Esophagus (tissue), 2 donors: ENCODE results near the gene OR6C3. TPM values are rescaled to one million over a fixed set of nuclear protein-coding genes. Genes with fewer than 3 reads are reported as not detected.

ENCODE experiments used
- H3K27ac ChIP-seq, 2 donors: one replicate each; pipeline ENCODE4 v1.5.1; 2013; ENCODE audit warnings: low read depth in 2 of 2, mild to moderate bottlenecking in 2 of 2, inconsistent platforms in 1 of 2, low read length in 1 of 2, moderate library complexity in 1 of 2
- H3K27me3 ChIP-seq, 2 donors: one replicate each; pipeline ENCODE4 v1.6.1; 2013; ENCODE audit warnings: low read length in 2 of 2, control low read depth in 1 of 2, mild to moderate bottlenecking in 1 of 2; ENCODE audit not compliant: insufficient read depth in 2 of 2, control insufficient read depth in 1 of 2
- H3K36me3 ChIP-seq, 2 donors: one replicate each; pipeline ENCODE4 v1.6.1; 2013; ENCODE audit warnings: low read length in 1 of 2; ENCODE audit not compliant: control insufficient read depth in 2 of 2, insufficient read depth in 2 of 2
- H3K4me1 ChIP-seq, 2 donors: one replicate each; pipeline ENCODE4 v1.6.1; 2013; ENCODE audit warnings: low read length in 1 of 2; ENCODE audit not compliant: control insufficient read depth in 2 of 2, insufficient read depth in 2 of 2
- H3K4me3 ChIP-seq, 2 donors: one replicate each; pipeline ENCODE4 v1.5.1; 2013; ENCODE audit warnings: low read length in 2 of 2, mild to moderate bottlenecking in 2 of 2, low read depth in 1 of 2, moderate library complexity in 1 of 2
- H3K9me3 ChIP-seq, 2 donors: one replicate each; pipeline ENCODE4 v1.6.1; 2013; ENCODE audit warnings: mild to moderate bottlenecking in 2 of 2, low read depth in 1 of 2, low read length in 1 of 2, moderate library complexity in 1 of 2; ENCODE audit not compliant: control insufficient read depth in 2 of 2, insufficient read depth in 1 of 2
- WGBS, 2 donors: extraction: QIAGEN DNeasy Blood & Tissue Kit; methylation state at CpG; one replicate each; pipeline ENCODE4 v1.1.7; 2013; 5-methylcytosine and 5-hydroxymethylcytosine counted together
- polyA plus RNA-seq, 2 donors: library from polyadenylated mRNA; stranded (reverse); fragments of 200-250 nt; gene quantifications; one replicate each; pipeline ENCODE4 v1.2.3, GENCODE V29; 2013
- donor health status: healthy with polysubstance abuse.
- donor health status: Bipolar disorder and iron deficiency.

Gene OR6C3
- polyA plus RNA-seq, 2 donors: not detected

GRCh38 chr12:55365086-55365485 is 34.5 kb downstream of the OR6C3 start:
- Histone ChIP-seq H3K4me1 (no peaks in the 10 kb centered on the region), H3K9me3 (no peaks in the 10 kb centered on the region), H3K36me3 (no peaks in the 10 kb centered on the region), H3K27me3 (no peaks in the 10 kb centered on the region), H3K27ac (no peak overlapping the region), H3K4me3 (no peak overlapping the region)
- WGBS, 2 donors: 72 to 76% methylated on average over 3 of the region's 3 CpGs

DNA sequence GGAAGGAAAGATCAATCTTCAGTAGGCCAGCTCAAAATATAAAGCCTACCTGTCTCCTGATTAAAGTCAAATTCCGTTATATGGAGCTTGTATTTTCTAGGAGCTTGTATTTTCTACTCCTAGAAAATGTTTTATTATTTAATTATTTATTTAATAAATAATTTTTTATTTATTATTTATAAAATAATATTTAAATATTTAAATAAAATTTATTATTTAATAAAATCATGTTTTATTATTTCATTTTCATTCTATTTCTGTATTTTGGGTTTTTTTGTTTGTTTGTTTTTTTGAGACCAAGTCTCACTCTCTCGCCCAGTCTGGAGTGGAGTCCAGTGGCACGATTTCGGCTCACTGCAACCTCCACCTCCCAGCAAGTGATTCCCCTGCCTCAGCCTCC is 42.0 kb downstream of the OR6C3 start:
- no peaks in the 10 kb centered on the region for H3K4me1 ChIP-seq
- no peak overlapping the region for H3K4me3 ChIP-seq
- 72 to 76% methylated on average over 4 of the region's 4 CpGs for WGBS, 2 donors
- no peaks in the 10 kb centered on the region for H3K9me3 ChIP-seq
- H3K36me3 ChIP-seq: no peaks in the 10 kb centered on the region
- no peaks in the 10 kb centered on the region for H3K27me3 ChIP-seq
- no peak overlapping the region for H3K27ac ChIP-seq

Other genes with a start within 250 kb of the OR6C3 start
- not detected for gene OR9K2, start 204.3 kb upstream of the OR6C3 start, polyA plus RNA-seq
- gene OR10A7, start 109.7 kb upstream of the OR6C3 start, polyA plus RNA-seq: not detected
- not detected for gene OR6C74, start 86.1 kb upstream of the OR6C3 start, polyA plus RNA-seq
- not detected for gene OR6C6, start 34.2 kb upstream of the OR6C3 start, polyA plus RNA-seq
- gene OR6C1, start 16.4 kb upstream of the OR6C3 start, polyA plus RNA-seq: not detected
- not detected for gene OR6C75, start 32.2 kb downstream of the OR6C3 start, polyA plus RNA-seq
- gene OR6C65, start 69.8 kb downstream of the OR6C3 start, polyA plus RNA-seq: not detected
- gene OR6C76, start 95.5 kb downstream of the OR6C3 start, polyA plus RNA-seq: not detected
- under 1 TPM in 1 of 2 donors, not detected in 1; 0.02 TPM for gene OR6C2, start 113.3 kb downstream of the OR6C3 start, polyA plus RNA-seq
- gene OR6C70, start 139.4 kb downstream of the OR6C3 start, polyA plus RNA-seq: not detected
- gene OR6C68, start 161.6 kb downstream of the OR6C3 start, polyA plus RNA-seq: not detected
- not detected for gene OR6C4, start 218.9 kb downstream of the OR6C3 start, polyA plus RNA-seq
- gene OR2AP1, start 241.7 kb downstream of the OR6C3 start, polyA plus RNA-seq: not detected